Thoracic aorta (tissue), 2 donors: ENCODE measurements around the gene NCF4. TPM values are rescaled to one million over a fixed set of nuclear protein-coding genes. Genes with fewer than 3 reads are reported as not detected.

Experiments
- ATAC-seq: fragments of 150-250 bp; one replicate; pipeline ENCODE4 v1.8.0; 2017; ENCODE audit warnings: low read depth; ENCODE audit not compliant: insufficient number of reproducible peaks, low FRiP score
- DNase-seq: peaks from one replicate; pipeline ENCODE4 v3.0.0-alpha.2; 2020; ENCODE audit warnings: low spot score
- H3K27ac ChIP-seq, 2 donors: fragments of 200-600 bp; sonication (generic); 1 replicate in 1 of 2; 2 replicates in 1 of 2; pipeline ENCODE4 v1.5.1; 2016; ENCODE audit warnings: mild to moderate bottlenecking in 2 of 2, moderate library complexity in 2 of 2
- H3K27me3 ChIP-seq: fragments of 200-600 bp; sonication (generic); replicated peaks from 2 replicates; pipeline ENCODE4 v1.6.0; 2016; ENCODE audit warnings: mild to moderate bottlenecking; ENCODE audit not compliant: insufficient read depth
- H3K36me3 ChIP-seq: fragments of 200-600 bp; sonication (generic); one replicate; pipeline ENCODE4 v1.5.1; 2016
- H3K4me1 ChIP-seq, 2 donors: fragments of 200-600 bp; sonication (generic); 1 replicate in 1 of 2; 2 replicates in 1 of 2; pipeline versions ENCODE4 v1.5.1 to v1.6.0; 2016; ENCODE audit warnings: low read depth in 2 of 2, mild to moderate bottlenecking in 1 of 2; ENCODE audit not compliant: control insufficient read depth in 1 of 2
- H3K4me3 ChIP-seq: fragments of 200-600 bp; sonication (generic); 2 replicates; pipeline ENCODE4 v1.5.1; 2016; ENCODE audit warnings: mild to moderate bottlenecking
- H3K9me3 ChIP-seq: fragments of 200-600 bp; sonication (generic); 2 replicates; pipeline ENCODE4 v1.5.1; 2016
- CTCF ChIP-seq: fragments of 200-600 bp; sonication (generic); IDR thresholded peaks from one replicate; pipeline ENCODE4 v1.5.1; 2019; ENCODE audit warnings: antibody characterized with exemption
- total RNA-seq, 2 donors: library from RNA; depleted of rRNA; stranded (reverse); fragments of >200 nt; gene quantifications; one replicate each; pipeline versions ENCODE4 v1.1.0 to v1.2.3, GENCODE V29; 2016

Gene NCF4
- total RNA-seq, 2 donors from 2014 or later: 38.1 to 68.8 TPM

DNA sequence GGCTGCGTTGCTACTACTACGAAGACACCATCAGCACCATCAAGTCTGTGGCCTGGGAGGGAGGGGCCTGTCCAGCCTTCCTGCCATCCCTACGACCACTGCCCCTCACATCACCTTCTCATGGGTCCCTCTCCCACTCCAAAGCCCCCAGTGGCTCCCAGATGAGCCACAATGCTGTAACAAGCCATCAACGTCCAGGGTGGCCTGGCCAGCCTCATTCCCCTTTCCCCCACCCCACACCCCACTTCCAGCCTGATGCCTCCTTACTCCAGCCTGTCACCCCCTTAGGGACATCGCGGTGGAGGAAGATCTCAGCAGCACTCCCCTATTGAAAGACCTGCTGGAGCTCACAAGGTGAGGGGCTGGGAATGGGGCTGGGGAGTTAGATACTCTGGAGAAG is 14.9 kb downstream of the NCF4 start:
- DNase-seq (no peak), ATAC-seq (no peak)
- no peaks in the 10 kb centered on the region for H3K36me3 ChIP-seq
- no peaks in the 10 kb centered on the region for H3K27me3 ChIP-seq
- no peak overlapping the region for H3K27ac ChIP-seq
- TF ChIP-seq CTCF: no peak
- H3K4me3 ChIP-seq: no peak overlapping the region
- H3K9me3 ChIP-seq: peaks cover 2% of the 10 kb centered on the region
- no peaks in the 10 kb centered on the region for H3K4me1 ChIP-seq

- H3K27ac ChIP-seq: no peak overlapping the region
- no peak for TF ChIP-seq CTCF
- no peak overlapping the region for H3K4me3 ChIP-seq
- ATAC-seq (no peak), DNase-seq (no peak)
- H3K27me3 ChIP-seq: no peaks in the 10 kb centered on the region
- H3K36me3 ChIP-seq: no peaks in the 10 kb centered on the region
- peaks cover 24% of the 10 kb centered on the region for H3K9me3 ChIP-seq
- no peaks in the 10 kb centered on the region for H3K4me1 ChIP-seq
Observed at GRCh38 chr22:36879775-36880174, 19.0 kb downstream of the NCF4 start.

DNA sequence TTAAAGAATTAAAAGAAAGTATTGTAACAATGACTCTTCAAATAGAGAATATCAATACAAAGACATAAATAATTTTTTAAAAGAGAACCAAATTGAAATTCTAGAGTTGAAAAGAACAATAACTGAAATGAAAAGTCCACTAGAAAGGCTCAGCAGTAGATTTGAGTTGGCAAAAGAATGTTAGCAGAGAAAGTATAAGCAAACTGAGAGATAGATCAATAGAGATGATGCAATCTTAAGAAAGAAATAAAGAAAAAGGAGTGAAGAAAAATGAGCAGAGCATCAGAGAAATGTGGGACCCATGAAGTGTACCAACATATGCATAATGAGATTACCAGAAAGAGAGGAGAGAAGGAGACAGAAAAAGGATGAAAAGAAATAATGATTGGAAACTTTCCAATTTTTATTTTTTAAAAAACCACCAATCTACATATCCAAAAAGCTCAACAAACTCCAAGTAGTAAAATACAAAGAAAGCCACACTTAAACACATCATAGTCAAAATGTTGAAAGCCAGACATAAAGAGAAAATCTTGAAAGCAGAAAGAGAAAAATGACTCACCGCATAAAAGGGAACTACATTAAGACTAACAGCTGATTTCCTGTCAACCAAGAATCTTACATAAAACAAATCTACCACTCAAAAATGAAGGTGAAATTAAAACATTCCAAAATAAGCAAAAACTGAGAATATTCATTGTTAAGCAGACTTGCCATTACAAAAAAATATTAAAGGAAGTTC is 20.9 kb downstream of the NCF4 start:
- Histone ChIP-seq H3K4me1 (no peaks in the 10 kb centered on the region), H3K36me3 (no peaks in the 10 kb centered on the region), H3K4me3 (no peak overlapping the region), H3K27me3 (no peaks in the 10 kb centered on the region), H3K9me3 (peaks cover 24% of the 10 kb centered on the region), H3K27ac (no peak overlapping the region)
- TF ChIP-seq CTCF: no peak
- DNase-seq (no peak), ATAC-seq (no peak)

- Histone ChIP-seq H3K9me3 (peaks cover 24% of the 10 kb centered on the region), H3K4me1 (no peaks in the 10 kb centered on the region), H3K27me3 (no peaks in the 10 kb centered on the region), H3K27ac (no peak overlapping the region), H3K4me3 (no peak overlapping the region), H3K36me3 (no peaks in the 10 kb centered on the region)
- no peak for DNase-seq
- ATAC-seq: no peak
- TF ChIP-seq CTCF: no peak
Observed at GRCh38 chr22:36884349-36885158, 23.7 kb downstream of the NCF4 start.

GRCh38 chr22:36885474-36885873 is 24.7 kb downstream of the NCF4 start:
- Histone ChIP-seq H3K27ac (no peak overlapping the region), H3K36me3 (no peaks in the 10 kb centered on the region), H3K4me1 (no peaks in the 10 kb centered on the region), H3K4me3 (no peak overlapping the region), H3K27me3 (no peaks in the 10 kb centered on the region), H3K9me3 (peaks cover 24% of the 10 kb centered on the region)
- no peak for DNase-seq
- no peak for ATAC-seq
- TF ChIP-seq CTCF: no peak
